DMS 273 treated with DMSO at 0.1 percent for 48 hours (cell line): Measurements from ENCODE around the gene WBP2.
"Not testable (repeated sequence)": the region's sequence is repeated elsewhere in the genome, so short reads cannot be mapped to it uniquely, and the experiment has no call there.

ENCODE experiments used
- DNase-seq: peaks from one replicate; lab custom pipeline; 2025; lab: John Stamatoyannopoulos, UW

Gene WBP2

GRCh38 chr17:75865404-75866188 is 10.5 kb upstream of the WBP2 start:
- DNase-seq: not testable (repeated sequence)

DNA sequence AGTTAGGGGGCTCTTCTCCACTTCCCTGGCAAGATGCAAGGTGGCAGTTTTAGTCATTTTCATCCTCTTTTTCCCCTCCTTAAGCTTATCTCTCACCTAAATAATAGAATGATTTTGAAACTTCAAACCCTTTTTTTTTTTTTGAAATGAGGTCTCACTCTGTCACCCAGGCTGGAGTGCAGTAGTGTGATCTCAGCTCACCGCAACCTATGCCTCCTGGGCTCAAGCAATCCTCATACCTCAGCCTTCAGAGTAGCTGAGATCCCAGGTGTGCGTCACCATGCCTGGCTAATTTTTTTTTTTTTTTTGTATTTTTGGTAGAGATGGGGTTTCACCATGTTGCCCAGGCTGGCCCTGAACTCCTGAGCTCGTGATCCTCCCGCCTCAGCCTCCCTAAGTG is 9.8 kb upstream of the WBP2 start:
- DNase-seq: not testable (repeated sequence)

DNA sequence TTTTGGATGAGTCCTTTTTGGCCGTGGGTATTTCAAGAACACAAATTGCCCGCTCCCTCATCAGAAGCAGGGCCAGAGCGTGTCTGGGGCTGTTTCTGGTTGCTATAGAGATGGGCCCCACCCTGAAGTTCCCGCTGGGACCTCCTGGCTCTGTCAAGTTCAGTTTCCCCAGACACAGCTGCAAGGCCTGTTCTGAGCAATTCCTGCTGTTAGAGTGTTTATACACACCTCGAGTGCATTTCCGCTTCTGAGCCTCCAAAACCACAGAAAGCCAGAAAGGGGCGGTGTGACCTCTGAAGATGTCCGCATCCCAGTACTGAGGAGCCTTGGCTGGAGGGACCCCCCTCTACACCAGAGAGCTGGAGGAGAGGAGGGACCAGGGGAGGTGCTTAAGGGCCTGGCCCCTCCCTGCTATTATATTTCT is 9.3 kb upstream of the WBP2 start:
- DNase-seq: no peak

DNA sequence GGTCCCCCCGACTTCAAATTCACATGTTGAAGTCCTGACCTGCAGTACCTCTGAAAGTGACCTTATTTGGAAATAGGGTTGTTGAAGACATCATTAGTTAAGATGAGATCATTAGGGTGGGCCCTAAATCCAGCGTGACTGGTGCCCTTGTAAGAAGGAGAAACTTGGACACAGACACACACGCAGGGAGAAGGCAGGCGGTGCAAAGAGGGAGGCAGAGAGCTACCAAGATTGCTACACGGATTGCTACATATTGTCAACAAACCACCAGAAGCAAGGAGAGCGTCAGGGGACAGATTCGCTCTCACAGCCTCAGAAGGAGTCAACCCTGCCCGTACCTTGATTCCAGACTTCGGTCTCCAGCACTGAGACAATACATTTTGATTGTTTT is 6.8 kb upstream of the WBP2 start:
- DNase-seq: no peak

DNA sequence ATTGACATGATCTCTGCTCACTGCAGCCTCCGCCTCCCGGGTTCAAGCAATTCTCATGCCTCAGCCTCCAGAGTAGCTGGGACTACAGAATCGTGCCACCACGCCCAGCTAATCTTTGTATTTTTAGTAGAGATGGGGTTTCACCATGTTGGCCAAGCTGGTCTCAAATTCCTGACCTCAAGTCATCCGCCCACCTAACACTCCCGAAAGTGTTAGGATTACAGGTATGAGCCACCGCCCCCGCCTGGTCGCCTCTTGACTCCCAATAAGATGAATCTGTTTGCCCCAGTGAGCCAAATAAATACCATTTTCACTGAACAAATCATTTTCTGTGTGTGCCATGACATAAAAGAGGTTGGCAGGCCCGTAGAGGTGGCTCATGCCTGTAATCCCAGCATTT is 4.2 kb upstream of the WBP2 start:
- not testable (repeated sequence) for DNase-seq

DNA sequence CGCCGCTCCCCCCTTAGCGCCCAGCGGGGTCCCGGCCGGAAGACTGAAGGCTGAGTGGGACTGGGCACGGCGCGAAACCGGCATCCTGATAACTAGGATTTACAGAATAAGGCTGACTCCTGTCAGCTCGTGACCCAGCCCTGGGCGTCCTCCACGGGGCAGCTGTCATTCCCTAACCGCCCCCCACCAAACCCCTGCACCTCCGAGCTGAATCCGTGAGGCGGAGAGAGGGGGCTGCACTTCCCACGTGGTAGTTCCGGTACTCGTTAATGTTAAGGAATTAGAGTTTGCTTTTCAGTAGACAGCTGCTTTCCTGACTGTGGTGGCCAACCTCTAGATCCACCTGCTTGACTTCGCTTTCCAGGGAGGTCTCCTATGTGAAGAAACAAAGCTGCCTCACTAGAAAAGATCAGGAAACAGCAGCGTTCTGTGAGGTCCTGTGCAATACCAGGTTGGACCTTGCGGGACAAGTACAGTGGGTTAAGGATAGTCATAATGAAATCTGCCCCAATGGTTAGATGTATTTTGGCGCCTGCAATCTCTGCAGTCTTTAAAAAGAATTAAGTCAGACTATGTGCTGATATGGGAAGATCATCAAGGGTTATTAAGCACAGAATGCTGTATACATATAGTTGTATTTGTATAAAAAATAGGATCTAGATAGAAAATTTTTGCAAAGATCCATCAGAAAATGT is 1.1 kb upstream of the WBP2 start:
- peak; percentile 18 for DNase-seq

- no peak for DNase-seq
Observed at GRCh38 chr17:75854881-75855309, 240 bp downstream of the WBP2 start.

GRCh38 chr17:75854101-75854748 is 910 bp downstream of the WBP2 start:
- no peak for DNase-seq

DNA sequence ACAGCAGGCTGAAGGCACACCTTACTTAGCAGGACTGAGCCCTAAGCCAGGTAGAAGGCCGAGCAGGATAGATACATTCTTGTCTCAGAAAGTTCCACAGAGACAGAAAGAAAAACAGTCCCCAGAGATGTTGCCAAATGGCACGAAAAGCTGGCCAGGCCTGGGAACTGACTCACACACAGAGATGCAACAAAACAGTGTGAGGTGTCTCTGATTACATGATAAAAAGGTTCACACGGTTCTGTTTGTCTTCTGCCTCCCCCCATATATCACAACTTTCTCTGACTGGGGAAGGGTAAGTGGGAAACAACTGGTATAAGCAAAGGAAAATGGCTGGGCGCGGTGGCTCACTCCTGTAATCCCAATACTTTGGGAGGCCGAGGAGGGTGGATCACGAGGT is 1.7 kb downstream of the WBP2 start:
- DNase-seq: no peak

- not testable (repeated sequence) for DNase-seq
Observed at GRCh38 chr17:75851693-75851991, 3.5 kb downstream of the WBP2 start.

GRCh38 chr17:75850928-75851692 is 4.0 kb downstream of the WBP2 start:
- no peak for DNase-seq

DNA sequence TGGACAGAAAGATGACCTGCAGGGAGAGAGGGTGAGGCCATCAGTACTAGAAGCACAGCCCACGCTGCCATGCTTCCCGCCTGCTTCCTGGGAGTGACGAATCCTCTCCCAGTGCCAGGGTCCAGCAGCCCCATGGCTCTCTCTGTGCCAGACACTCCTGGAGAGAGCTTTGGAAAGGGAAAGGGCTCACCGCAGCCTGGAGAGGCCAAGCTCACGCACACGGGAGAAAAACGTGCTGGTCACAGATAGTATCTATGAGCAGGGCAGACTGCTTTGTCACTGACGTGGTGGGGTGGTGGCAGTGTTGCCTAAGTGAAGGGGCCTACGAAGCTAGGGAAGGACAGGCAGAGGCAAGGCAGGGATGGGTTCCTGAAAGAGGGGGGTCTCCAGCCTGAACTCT is 5.4 kb downstream of the WBP2 start:
- DNase-seq: no peak

DNA sequence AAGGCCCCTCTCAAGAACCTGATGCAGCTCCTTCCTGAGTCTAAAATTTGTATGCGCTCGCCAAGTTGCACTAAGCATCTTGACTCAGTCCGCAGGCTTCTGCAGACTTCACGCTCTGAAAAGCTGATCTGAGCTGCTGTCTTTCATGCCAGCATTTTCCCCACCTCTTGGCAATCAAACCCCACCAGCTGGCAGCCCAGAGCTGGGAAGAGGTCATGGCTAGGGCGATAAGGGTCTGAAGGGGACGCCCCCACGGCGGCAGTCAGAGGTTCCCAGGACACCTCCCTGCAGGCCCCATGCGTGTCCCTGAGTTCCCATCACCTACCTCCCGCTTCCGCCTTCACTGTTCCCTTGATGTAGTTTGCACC is 5.9 kb downstream of the WBP2 start:
- no peak for DNase-seq

DNA sequence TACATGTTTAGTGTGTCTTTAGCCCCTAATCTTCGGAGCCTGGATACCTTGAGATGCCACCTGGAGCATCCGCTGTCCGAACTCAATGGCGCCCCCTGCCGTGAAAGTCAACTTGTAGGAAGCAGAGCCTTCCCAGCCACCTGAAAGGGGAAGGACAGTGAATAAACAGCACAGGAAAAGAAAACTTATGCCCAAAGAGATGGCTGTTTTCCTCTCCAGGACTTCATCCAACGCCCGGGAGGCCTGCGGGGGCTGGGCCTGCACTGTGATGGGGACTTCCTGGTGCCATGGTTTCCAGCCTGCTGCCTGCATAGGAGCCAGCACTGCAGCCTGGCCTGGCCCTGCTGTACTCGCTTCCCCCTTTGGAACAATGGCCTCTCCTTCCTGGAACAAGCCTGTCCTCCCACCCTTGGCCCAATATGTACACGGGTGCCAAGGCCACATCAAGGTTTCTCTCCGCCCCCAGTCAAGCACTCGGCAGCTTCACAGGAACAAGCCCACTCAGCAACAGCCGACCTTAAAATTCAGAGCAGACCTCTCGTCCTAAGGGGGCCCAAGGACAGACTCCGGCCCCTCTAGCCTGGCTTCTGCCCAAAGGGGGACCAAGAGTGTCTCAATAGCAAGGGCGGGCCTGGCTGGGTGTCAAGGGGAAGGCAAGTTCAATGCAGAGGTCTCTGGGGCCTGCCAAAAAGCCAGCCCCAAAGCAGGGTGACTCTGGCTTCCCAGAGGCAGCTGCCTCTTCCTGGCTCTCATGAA is 6.4 kb downstream of the WBP2 start:
- DNase-seq: peak; percentile 20

- DNase-seq: no peak
Observed at GRCh38 chr17:75847614-75848522, 7.3 kb downstream of the WBP2 start.

DNA sequence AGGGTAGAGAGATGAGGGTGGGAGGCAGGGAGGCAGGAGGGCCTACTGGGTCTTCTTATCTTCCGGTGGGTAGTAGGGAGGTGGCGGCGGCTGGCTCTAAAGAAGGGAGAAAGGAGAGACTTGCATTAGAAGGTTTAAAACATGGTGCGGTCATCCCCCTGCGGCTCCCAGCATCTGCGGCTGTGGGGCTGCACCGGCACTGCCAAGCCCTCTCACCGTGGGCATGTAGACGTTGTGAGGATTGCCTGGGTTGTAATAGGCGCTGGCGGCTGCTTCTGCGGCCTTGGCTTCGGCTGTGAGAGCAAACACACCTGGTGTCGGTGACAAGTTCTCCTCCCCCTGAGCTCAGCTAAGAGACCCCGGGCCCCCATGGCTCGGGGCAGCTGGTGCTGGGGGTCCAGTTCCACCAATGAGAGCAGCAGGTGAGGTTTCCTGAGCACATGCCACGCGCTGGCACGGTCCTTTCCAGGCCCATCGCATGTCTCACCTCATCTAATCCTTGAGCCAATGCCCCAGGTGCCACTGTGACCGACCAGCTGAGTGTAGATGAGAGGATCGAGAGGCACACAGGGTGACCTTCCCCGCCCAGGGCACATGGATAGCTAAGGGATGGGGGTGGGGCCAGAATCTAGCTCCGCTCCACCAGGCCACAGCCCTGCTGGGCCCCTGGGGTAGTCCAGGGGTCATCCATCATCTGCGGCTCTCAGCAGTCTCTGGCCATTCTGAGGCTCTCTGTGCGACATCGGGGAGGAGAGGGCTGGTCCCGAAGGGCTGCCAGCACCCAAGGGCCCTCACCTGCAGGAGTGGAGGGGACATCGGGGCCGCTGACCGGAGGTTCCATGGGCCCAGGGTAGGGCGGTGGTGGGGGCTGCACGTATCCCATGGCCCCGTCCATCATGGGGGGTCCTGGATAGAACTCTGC is 8.2 kb downstream of the WBP2 start:
- DNase-seq: no peak

- no peak for DNase-seq
Observed at GRCh38 chr17:75845933-75846691, 9.0 kb downstream of the WBP2 start.

DNA sequence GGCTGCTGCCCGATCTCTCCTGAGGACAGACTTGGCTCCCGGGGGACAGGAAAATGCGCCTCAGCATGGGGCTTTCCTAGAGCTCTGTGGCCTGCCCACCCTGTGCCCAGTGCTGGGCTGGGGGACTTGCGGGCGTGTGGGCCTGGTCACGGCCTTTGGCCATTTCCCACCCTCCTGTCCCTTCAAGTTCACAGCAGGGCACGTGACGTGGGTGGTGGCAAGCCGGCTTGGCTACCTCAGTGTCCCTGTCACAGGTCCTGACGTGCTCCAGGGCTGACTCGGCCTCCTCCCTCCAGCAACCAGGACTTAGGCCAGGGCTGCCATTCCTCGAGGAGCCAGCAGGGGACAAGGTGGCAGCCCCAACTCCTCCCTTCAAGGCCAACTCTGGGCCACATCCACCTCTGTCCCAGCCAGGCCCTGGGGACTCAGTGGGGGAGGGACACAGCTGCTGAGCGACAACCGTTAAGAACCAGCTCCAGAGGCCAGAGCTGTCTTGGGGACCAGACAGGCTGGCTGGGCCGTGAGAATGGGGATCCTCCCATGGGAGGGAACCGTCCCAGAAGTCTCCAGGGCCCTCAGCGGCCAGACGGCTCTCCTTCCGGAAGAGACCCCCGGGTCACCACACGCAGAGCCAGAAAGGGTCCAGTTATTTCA is 9.9 kb downstream of the WBP2 start:
- peak; percentile 15 for DNase-seq
